Brain microvascular endothelial cell (primary cell): Measurements from ENCODE around the gene BUD13.
"Not testable (repeated sequence)": the region's sequence is repeated elsewhere in the genome, so short reads cannot be mapped to it uniquely, and the experiment has no call there.

Experiments used
- DNase-seq: peaks from one replicate; pipeline ENCODE4 v3.0.0-alpha.2; 2020
- H3K27ac ChIP-seq: fragments of 250-450 bp; sonication (Bioruptor Pico); 2 replicates; pipeline ENCODE4 v1.5.1; 2020; ENCODE audit warnings: mild to moderate bottlenecking, moderate library complexity
- H3K27me3 ChIP-seq: fragments of 250-450 bp; sonication (Bioruptor Pico); replicated peaks from 2 replicates; pipeline ENCODE4 v1.5.1; 2020; ENCODE audit warnings: mild to moderate bottlenecking
- H3K36me3 ChIP-seq: fragments of 250-450 bp; sonication (Bioruptor Pico); replicated peaks from 2 replicates; pipeline ENCODE4 v1.5.1; 2020; ENCODE audit warnings: mild to moderate bottlenecking
- H3K4me3 ChIP-seq: 2 replicates; pipeline ENCODE4 v1.5.1; 2011; ENCODE audit warnings: low read depth, mild to moderate bottlenecking, control low read depth, low read length, moderate library complexity
- CTCF ChIP-seq: IDR thresholded peaks from 2 replicates; pipeline ENCODE4 v1.5.1; 2011; ENCODE audit warnings: low read depth, mild to moderate bottlenecking, moderate library complexity, low read length, control low read depth, inconsistent platforms; ENCODE audit errors: missing control alignments
- in situ Hi-C: cut with HindIII; loops from 2 replicates; pipeline ENCODE4 v1.10.0; 2017; ENCODE audit warnings: low sequenced_read_pairs, low pct_ligation_motif_present

BUD13 gene

GRCh38 chr11:116762132-116762531 is 10.7 kb downstream of the BUD13 start:
- H3K36me3 ChIP-seq, result peaks cover 45% of the 10 kb centered on the region
- in situ Hi-C loops, result no loop called here
- no peak for DNase-seq
- TF ChIP-seq CTCF, result no peak
- H3K27me3 ChIP-seq, result no peaks in the 10 kb centered on the region
- no peak overlapping the region for H3K27ac ChIP-seq
- H3K4me3 ChIP-seq, result no peak overlapping the region

- H3K36me3 ChIP-seq, result peaks cover 50% of the 10 kb centered on the region
- in situ Hi-C loops, DNase-seq, H3K27ac ChIP-seq, H3K4me3 ChIP-seq, H3K27me3 ChIP-seq: not testable (repeated sequence)
Measured at GRCh38 chr11:116756044-116756443, 16.7 kb downstream of the BUD13 start.

GRCh38 chr11:116750070-116750718 is 22.6 kb downstream of the BUD13 start:
- in situ Hi-C loops, result no loop called here
- Histone ChIP-seq H3K27me3 (no peaks in the 10 kb centered on the region), H3K36me3 (peaks cover 25% of the 10 kb centered on the region), H3K4me3 (no peak overlapping the region), H3K27ac (no peak overlapping the region)
- DNase-seq, result no peak
- no peak for TF ChIP-seq CTCF

- TF ChIP-seq CTCF, result no peak
- H3K27ac ChIP-seq, result peak overlapping the region; percentile 17
- H3K36me3 ChIP-seq, result no peaks in the 10 kb centered on the region
- in situ Hi-C loops, result no loop called here
- peak; percentile 58 for DNase-seq
- no peaks in the 10 kb centered on the region for H3K27me3 ChIP-seq
- no peak overlapping the region for H3K4me3 ChIP-seq
Measured at GRCh38 chr11:116742104-116742503, 30.7 kb downstream of the BUD13 start.

GRCh38 chr11:116740741-116741140 is 32.0 kb downstream of the BUD13 start:
- DNase-seq, result no peak
- no peak overlapping the region for H3K27ac ChIP-seq
- H3K4me3 ChIP-seq, result no peak overlapping the region
- TF ChIP-seq CTCF, result no peak
- no peaks in the 10 kb centered on the region for H3K27me3 ChIP-seq
- in situ Hi-C loops, result no loop called here
- no peaks in the 10 kb centered on the region for H3K36me3 ChIP-seq

- no peak overlapping the region for H3K4me3 ChIP-seq
- H3K36me3 ChIP-seq, result no peaks in the 10 kb centered on the region
- no peak for TF ChIP-seq CTCF
- no peak overlapping the region for H3K27ac ChIP-seq
- H3K27me3 ChIP-seq, result no peaks in the 10 kb centered on the region
- DNase-seq, result no peak
- in situ Hi-C loops, result no loop called here
Measured at GRCh38 chr11:116738975-116739374, 33.8 kb downstream of the BUD13 start.
